Fibroblast of gingiva (primary cell): ENCODE data around the gene HOXC4.

ENCODE experiments used
- DNase-seq: peaks from one replicate; pipeline ENCODE4 v3.0.0-alpha.2; 2011; ENCODE audit warnings: low read depth

HOXC4 gene

DNA sequence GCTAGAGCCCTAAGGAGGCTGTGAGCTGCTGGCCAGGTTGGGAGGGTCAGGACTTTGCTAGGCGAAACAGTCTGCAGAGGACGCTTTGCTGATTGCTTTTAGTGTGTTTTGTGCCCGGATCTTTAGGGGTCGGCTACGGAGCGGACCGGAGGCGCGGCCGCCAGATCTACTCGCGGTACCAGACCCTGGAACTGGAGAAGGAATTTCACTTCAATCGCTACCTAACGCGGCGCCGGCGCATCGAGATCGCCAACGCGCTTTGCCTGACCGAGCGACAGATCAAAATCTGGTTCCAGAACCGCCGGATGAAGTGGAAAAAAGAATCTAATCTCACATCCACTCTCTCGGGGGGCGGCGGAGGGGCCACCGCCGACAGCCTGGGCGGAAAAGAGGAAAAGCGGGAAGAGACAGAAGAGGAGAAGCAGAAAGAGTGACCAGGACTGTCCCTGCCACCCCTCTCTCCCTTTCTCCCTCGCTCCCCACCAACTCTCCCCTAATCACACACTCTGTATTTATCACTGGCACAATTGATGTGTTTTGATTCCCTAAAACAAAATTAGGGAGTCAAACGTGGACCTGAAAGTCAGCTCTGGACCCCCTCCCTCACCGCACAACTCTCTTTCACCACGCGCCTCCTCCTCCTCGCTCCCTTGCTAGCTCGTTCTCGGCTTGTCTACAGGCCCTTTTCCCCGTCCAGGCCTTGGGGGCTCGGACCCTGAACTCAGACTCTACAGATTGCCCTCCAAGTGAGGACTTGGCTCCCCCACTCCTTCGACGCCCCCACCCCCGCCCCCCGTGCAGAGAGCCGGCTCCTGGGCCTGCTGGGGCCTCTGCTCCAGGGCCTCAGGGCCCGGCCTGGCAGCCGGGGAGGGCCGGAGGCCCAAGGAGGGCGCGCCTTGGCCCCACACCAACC lies 23.9 kb upstream of the HOXC4 start:
- no peak for DNase-seq

DNA sequence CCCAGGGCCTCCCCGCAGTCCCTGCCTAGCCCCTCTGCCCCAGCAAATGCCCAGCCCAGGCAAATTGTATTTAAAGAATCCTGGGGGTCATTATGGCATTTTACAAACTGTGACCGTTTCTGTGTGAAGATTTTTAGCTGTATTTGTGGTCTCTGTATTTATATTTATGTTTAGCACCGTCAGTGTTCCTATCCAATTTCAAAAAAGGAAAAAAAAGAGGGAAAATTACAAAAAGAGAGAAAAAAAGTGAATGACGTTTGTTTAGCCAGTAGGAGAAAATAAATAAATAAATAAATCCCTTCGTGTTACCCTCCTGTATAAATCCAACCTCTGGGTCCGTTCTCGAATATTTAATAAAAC lies 23.2 kb upstream of the HOXC4 start:
- DNase-seq: no peak

DNA sequence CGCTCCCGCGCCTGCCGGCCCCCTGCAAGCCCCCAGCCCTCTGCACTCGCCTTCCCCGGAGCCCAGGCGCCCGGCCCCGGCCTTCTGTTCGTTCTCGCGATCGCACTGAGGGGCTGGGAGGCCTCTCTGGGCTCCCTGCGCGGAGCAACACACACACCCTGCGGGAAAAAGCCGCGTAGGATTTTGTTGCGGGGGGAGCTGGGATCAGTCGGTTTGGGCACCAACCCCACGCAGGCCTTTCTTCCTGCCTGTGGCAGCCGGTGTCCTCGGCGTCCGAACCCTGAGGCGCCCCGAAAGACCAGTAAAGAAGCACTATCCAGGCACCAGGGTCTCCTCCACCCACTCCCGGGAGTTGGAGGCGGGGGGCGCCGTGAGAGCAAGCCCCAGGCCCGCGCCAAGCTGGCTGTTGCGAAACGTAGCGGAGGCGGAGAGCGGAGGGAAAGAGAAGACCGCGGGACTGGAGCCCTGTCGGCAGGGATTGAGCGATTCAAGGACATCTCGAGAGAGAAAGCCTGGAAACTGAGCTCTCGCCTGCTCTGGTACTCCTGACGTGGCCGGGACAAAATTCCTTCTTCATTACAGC lies 22.7 kb upstream of the HOXC4 start:
- peak; percentile 2 for DNase-seq

DNA sequence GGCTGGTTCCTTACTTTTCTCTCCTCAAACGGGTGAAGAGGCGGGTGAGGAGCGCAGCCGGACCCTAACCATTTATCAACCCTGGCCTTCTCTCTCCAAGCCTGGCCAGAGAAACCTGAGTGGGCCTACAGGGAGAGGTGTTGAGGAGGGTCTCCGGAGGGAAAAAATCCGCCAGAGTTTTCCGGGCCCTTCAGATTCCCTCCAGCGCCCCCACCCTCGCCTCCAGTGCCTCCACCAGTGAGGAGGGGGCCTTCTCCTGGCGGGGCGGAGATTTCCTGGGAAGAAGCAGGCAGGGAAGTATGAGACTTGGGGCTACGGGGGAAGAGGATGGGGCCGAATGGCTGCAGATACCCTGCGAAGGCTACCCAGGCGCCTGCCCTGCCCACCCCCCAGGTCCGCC lies 22.2 kb upstream of the HOXC4 start:
- DNase-seq: no peak

DNA sequence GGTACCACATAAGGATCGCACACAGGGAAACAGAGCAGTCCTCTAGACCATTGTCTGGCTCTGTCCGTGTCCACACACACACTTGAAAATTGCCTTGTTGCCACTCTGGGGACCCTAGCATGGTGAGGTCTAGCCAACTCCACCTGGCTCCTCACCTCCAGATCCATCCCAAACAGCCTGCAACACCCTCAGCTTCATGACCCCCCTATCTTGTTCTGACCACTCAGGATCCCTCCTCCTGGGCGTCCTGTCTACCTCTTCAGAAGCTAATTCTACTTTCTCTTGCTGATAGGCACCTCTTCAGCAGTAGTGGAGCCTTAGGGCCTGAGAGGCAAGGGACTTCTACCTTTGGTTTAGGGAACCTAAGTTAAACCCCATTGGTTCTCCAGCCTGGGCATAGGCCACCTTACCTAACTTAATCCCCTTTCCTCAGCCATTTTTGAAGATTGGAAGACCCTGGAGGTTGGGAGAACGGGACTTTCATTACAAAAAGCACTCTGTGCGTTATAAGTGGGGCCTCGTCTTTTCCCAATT lies 21.5 kb upstream of the HOXC4 start:
- DNase-seq: no peak

DNA sequence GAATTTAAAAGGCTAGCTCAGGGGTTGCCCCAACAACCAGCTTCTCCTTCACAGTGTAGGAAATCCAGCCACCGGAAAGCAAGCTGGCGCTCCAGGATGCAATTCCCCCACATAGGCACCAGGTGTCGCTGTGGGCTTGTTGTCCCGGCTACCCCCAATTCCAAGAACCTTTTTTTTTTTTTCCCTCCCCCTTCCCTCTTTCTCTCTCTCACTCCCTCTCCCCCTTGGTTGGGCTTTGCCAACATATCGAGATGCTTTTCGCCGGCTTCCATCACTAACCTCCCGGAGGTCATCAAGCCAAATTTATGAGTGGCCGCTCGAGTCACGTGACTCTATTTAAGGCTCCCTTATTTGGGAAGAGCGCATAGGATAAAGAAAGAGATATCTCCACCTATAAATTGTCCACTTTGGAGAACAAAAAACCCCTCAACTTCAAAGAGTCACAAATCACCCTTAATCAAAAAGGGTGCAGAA lies 21.0 kb upstream of the HOXC4 start, which contains the start of gene HOXC5:
HOXC5 (plus strand) TSS at position 424 of the 474 bp plus-strand sequence. CDS start 73 bp downstream, outside the sequence.
- DNase-seq: peak; percentile 16

DNA sequence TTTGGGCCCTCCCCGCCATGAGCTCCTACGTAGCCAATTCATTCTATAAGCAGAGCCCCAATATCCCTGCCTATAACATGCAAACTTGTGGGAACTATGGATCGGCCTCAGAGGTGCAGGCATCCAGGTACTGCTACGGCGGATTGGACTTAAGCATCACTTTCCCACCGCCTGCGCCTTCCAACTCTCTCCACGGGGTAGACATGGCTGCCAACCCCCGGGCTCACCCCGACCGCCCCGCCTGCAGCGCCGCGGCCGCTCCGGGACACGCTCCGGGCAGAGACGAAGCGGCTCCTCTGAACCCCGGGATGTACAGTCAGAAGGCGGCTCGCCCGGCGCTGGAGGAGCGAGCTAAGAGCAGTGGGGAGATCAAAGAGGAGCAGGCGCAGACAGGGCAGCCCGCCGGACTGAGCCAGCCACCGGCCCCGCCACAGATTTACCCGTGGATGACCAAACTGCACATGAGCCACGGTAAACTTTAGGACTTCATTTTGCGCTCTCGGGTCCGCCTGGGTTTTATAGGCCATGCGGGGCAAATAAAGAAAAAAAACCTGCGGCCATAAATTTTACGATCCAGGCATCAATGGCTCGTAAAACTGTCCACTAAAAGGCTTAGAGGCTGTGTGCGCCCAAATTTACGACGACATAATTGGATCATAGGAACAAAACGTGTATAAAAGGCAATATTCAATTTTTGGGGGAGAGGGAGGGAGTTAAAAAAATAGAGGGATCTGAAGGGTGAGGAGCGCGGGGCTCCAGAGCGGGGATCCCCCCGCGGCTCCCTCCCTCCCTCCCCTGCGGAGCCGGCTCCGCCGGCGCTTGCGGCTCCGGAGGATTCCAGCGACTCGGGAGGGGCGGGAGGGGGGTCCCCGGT lies 20.3 kb upstream of the HOXC4 start:
- no peak for DNase-seq

DNA sequence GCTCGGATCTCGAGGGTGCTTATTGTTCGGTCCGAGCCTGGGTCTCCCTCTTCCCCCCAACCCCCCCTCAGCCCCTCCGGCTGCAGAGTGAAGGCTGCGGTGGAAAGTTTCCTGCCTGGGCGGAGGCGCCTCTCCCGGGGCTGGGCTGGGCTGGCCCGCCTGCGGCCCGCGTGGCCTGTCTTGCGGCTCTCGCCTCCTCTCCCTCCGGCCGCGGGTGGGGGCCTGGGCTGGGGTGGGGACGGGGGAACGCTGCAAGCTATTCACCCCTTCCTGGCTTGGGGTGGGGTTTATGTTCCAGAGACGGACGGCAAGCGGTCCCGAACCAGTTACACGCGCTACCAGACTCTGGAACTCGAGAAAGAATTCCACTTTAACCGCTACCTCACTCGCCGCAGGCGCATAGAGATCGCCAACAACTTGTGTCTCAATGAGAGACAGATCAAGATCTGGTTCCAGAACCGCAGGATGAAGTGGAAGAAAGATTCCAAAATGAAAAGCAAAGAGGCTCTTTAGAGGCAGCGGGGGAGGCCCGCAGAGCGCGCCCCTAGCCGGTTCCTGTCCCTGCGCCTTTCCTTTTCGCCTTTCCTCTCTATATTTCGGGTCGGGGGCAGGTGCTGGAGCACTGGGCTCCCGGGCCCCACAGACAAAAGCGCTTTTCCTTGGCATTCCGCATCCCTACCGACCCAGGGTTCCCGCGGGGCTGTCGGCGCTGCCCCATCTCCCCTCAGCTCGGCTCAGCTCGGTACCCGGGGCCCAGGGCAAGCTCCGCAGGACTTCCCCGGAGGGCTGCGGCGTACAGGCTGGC lies 19.5 kb upstream of the HOXC4 start:
- DNase-seq: no peak

DNA sequence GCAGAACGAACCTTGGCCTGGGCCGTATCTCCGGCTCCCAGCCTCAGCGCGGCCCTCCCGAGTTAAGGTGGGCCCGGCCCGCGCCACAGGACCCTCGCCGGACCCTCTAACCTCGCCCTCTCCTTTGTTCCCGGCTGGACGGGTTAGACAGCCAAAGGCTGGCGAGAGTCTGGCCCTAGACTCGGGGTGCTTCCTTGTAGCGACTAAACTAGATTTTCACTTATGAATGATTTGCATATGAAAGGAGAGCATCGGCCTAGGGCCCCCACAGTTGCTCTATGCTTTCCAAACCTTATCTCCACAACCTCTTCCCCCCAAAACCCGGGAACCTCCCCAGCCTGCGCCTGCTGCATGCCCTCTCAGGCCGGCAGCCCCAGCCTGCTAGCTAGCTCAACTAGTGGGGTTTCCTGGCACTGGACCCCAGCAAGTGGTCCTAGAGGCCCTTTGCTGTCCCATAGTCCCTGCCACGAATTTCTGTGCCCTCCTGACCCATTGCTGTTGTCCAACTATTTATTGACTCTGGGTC lies 18.8 kb upstream of the HOXC4 start:
- no peak for DNase-seq

DNA sequence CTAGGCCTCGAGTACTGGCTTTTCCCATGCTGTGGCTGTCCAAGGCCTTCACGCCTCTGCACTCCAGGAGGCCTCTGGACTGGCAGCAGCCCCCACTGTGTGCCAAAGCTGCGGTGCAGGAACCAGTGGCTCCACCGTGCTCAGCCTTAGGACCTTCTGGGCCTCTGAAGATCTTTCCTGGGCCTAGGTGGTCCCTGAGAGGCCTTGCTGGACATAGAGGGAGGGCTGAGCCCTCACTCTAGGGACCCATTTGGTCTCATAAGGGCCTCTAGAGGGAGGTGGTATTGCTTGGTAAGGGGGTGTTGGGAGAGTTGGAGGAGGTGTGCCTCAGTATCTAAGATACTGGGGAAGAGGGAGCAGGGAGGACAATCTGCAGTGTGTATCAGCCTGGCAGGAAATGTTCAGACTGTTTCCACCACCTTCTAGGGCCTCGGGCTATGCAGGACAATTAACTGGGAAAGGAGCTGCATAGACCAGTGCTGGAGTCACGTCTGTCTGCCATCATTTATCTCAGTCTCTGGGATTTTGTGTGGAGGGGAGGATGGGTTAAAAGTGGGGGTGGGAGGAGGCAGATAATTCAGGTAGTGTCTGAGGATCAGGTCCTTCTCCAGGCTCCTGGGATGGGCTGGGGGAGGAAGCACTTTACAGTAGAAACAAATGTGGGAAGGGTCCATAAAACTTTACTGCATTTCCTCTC lies 17.9 kb upstream of the HOXC4 start:
- DNase-seq: no peak

DNA sequence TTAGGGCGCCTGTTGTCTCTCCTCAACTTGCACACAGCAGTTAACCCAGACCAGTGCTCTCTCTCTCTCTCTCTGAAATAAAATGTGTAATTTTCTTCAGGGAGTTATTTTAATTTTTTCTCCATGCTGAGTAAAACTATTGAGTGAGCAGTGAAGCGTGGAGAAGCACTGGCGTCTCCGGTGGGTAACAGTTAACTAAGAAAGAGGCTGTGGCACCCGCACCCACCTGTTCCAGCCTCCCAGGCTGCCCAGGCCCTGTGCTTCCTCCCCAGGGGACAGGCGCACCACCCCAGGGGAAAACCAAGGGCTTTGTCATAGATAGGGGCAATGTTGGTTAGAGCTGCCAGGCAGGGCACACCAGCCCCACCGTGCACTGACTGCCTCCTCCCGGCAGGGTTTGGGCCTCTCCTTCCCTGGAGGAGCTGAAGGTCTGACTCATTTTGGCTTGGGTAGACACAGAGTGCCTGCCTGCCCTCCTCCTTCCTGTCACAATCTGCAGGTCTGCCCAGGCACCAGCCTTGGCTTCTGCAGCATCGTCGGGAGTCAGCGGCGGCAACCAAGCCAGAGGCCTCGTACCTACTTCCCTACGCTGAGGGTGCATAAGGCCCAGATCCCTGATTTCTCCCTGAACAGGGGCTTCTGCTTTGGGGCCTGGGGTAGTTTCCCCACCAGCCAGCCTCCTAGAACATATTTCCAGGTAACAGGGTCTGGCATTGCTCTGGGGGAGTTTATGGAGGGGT lies 16.8 kb upstream of the HOXC4 start:
- DNase-seq: no peak

DNA sequence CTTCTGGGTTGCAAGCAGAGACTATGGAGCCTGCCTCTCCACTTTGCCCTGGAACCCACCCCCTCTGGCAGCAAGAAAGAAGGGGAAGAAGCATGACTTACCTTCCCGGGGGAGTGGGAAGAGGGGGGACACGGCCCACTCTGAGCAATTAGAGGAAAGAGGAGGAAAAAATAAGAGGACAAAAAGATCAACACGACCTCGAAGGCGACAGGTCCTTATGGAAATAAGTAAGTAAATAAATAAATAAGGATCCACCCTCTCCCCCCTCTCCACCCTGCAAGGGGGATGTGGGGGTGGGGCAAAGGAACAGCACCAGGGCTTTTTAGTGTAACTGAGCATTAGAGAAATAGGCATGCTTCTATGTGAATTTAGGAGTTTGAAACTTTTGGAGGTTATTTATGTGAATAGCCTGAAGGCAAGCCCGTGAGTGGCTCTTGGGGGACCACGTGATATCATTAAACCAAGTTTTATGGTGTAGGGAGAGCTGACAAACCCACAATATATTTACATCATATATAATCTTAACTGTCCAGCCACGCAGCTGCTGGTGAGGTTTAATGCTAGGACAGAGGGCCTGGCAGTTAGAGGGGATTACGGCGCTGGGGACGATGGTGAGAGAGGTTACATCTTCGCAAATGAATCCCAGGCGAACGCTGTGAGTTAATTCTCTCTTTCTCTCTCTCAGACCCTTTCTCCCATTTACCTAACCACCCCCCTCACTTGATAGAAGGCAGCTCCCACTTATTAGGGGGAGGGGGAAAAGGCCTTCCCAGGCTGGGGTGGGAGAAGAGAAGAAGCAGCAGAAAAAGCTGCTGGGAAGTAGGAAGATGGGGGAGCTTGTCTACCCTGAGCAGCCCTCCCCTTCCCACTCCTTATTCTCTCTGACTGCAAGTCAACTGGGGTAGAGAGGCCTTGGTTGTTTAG lies 16.0 kb upstream of the HOXC4 start:
- no peak for DNase-seq

DNA sequence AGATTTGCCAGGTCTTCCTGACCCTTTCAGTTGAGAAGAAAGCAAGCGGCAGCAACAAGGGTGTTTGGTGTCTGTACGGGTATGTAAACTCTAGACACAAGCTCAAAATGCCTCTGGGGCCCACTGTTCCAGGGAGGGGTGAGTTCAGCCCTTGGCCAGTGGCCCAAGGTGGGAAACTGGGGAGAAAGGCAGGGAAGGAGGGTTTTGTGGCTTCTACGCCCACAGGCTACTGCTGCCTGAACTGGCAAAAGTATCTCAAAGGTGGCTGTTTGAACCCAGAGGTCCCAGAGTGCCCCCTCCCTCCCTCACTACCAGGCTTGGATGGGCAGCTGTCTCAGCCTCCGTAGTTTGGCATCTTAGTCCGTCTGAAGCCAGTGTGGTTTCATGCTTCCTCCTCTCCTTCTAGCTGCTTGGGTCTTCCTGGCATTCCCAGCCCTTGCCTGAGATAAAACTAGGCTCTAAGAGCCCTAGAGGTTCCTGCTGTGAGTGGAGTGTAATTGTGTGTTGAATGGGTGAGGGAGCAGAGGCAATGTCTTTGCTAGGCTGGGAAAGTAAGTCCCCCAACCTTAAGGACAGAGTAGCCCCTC lies 15.3 kb upstream of the HOXC4 start:
- no peak for DNase-seq

DNA sequence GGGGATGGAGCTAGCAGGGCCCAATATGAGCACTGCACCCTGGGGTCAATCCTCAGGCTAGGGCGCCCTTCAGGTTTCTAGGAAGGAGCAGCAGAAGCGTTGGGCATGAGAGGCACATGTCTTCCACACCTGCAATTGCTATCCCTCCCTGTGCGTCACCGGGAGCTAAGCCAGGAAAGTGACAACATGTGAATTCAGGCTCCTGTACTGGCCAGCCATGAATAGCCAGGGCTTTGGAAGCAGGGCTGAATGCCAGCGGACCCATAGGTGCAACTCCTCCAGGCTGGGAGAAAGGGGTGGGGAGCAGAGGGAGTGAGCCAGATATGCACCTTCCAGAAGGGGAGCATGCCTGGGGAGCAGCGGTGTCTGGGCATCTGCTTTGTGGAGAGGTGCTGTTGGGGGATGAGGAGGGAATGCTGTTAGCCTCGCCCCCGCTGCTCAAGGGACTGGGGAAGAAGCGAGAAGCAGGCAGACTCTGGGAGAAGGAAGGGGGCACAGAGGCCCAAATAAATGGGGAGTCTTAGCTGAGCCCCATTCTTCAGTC lies 14.7 kb upstream of the HOXC4 start:
- no peak for DNase-seq

DNA sequence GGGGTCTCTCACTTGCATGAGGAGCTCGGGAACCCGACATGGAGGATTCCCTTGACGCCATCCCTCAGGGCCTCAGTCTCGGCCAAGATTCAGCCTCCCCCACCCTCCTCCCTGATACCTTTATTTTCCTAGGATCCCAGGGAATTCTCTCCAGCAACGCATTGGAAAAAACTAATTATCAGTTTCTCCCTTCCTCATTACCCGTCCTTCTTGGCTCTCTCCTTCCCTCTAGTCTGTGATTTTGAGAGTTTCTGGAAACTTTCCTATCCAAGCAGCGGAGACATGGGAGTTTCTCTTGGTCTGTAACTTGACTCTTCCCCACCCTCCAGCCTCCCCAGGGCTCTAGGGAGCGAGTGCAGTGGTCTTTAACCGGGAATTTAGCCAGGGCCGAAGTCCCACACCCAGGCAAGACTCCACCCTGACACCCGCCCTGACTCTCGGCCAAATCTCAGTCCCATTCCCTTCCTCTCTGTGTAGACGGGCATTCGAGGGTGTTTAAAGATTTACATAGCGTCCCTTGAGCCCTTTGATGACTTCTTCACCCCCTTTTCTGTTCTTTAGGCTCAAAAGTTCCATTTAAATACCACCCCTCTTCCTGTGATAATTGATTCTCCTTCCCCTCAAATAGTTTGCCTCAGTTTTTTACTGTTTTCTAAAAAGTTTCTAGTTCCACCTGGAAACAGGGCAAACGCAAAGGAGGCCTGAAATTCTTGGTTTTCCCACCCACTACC lies 14.1 kb upstream of the HOXC4 start:
- DNase-seq: no peak

DNA sequence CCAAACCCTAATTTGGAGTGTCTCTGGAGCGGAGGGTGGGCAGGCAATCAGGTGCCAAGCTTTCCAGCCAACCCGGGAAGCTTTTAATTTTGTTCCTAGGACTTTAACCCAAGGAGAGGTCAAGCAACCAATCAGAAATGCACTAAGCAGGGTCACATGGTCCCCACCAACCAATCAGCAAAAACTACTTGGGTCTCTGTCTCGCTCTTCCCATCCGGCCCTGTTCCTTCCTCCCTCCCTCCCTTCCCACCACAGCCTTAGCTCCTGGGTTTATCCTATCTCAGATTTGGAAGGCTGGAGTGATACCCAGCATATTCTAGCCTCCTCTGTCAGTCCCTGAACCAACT lies 13.5 kb upstream of the HOXC4 start:
- no peak for DNase-seq

DNA sequence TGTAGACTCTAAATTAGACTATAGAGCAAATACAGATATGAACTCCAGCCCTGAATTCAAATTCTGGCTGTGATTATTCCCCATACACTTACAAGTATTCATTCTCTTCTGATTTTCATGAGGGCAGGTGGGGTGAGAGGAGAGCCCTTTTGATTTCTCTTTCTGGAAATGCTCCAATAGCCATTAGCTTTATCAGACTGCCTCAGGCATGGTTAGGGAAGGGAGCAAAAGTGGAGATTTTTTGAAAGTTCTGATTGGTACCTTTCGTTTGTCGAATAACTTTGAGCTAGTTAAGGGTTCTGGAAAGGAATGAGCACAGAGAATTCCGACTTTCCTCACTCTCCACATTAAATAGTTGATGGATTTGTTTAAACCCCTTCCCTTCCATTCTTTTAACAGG lies 13.0 kb upstream of the HOXC4 start:
- DNase-seq: no peak
